ENCODE results near the gene CRYBG2.

CRYBG2 gene

GRCh38 chr1:26302733-26303405 lies 51.1 kb downstream of the CRYBG2 start:
- TF ChIP-seq, protein P1, sequence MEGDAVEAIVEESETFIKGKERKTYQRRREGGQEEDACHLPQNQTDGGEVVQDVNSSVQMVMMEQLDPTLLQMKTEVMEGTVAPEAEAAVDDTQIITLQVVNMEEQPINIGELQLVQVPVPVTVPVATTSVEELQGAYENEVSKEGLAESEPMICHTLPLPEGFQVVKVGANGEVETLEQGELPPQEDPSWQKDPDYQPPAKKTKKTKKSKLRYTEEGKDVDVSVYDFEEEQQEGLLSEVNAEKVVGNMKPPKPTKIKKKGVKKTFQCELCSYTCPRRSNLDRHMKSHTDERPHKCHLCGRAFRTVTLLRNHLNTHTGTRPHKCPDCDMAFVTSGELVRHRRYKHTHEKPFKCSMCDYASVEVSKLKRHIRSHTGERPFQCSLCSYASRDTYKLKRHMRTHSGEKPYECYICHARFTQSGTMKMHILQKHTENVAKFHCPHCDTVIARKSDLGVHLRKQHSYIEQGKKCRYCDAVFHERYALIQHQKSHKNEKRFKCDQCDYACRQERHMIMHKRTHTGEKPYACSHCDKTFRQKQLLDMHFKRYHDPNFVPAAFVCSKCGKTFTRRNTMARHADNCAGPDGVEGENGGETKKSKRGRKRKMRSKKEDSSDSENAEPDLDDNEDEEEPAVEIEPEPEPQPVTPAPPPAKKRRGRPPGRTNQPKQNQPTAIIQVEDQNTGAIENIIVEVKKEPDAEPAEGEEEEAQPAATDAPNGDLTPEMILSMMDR (IDR thresholded peaks at IDR 0.05; ENCODE audit: control insufficient read depth, insufficient read depth, low read depth, low read length, missing control alignments): no peak
- no peak for DNase-seq (ENCODE audit: low read depth)
- no peak overlapping the region for H3K4me3 ChIP-seq (ENCODE audit: control insufficient read depth, low read depth, low read length)

GRCh38 chr1:26300578-26301275 lies 53.2 kb downstream of the CRYBG2 start:
- no peak overlapping the region for H3K4me3 ChIP-seq (ENCODE audit: control insufficient read depth, low read depth, low read length)
- TF ChIP-seq, protein P1 (IDR thresholded peaks at IDR 0.05; ENCODE audit: control insufficient read depth, insufficient read depth, low read depth, low read length, missing control alignments): no peak
- DNase-seq (ENCODE audit: low read depth): no peak

GRCh38 chr1:26297791-26298124 lies 56.2 kb downstream of the CRYBG2 start:
- DNase-seq (ENCODE audit: low read depth): no peak

DNA sequence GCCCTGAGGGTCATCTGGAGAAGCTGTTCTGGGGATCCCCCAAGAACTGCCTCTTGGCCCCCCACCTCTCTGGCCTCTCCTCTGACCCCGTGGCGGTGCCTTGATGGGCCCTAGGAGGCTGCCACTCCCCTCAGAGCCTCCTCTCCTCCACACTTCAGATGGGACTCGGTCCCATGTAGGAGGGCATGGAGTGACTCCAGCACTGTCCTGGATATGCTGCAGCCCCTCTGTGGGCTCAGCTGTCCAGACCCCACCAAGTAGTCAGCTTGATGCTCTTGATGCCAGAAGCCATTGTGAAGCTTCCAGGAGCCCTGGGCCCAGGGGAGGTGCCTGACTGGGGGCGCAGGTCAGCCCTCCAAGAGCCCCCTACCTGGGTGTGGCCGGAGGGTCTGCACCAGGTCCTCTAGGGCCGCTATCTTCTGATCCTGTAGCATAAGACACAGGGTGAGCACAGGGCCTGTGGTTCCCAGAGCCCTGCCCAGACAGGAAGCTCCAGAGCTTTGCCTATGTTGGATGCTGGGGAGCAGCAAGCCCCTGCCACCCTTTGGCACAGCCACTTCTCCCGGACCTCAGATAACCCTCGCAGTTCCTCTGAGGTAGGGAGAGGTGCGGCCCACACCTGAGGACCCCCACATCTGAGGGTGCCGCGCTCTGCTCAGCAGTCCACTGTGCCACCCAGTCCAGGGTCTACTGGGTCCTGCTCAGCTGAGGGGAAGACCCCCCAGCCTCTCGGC lies 56.7 kb downstream of the CRYBG2 start:
- H3K4me3 ChIP-seq (ENCODE audit: control insufficient read depth, low read depth, low read length): no peak overlapping the region
- TF ChIP-seq, protein P1 (IDR thresholded peaks at IDR 0.05; ENCODE audit: control insufficient read depth, insufficient read depth, low read depth, low read length, missing control alignments): no peak
- no peak for DNase-seq (ENCODE audit: low read depth)

More at GRCh38 chr1:26297791-26298124, 56.2 kb downstream of the CRYBG2 start:
- TF ChIP-seq, protein P1 (IDR thresholded peaks at IDR 0.05; ENCODE audit: control insufficient read depth, insufficient read depth, low read depth, low read length, missing control alignments): no peak
- H3K4me3 ChIP-seq (ENCODE audit: control insufficient read depth, low read depth, low read length): no peak overlapping the region

GRCh38 chr1:26296340-26297056 lies 57.4 kb downstream of the CRYBG2 start:
- TF ChIP-seq, protein P1 (IDR thresholded peaks at IDR 0.05; ENCODE audit: control insufficient read depth, insufficient read depth, low read depth, low read length, missing control alignments): no peak
- H3K4me3 ChIP-seq (ENCODE audit: control insufficient read depth, low read depth, low read length): no peak overlapping the region

More at GRCh38 chr1:26296340-26297056, 57.4 kb downstream of the CRYBG2 start:
- DNase-seq (ENCODE audit: low read depth): no peak

Measured in AG09309 (cell line).